OCI-LY3 (cell line): ENCODE measurements around the gene PLCH2.

ENCODE experiments used
- H2AFZ ChIP-seq: fragments of 200-600, 300-600 bp; shearing (Covaris generic); 2 replicates; pipeline ENCODE4 v1.6.0; 2014; ENCODE audit warnings: antibody characterized with exemption, low read depth, low read length
- H3K27ac ChIP-seq: fragments of 200-600, 300-600 bp; sonication (generic); 2 replicates; pipeline ENCODE4 v1.5.1; 2014; ENCODE audit warnings: mild to moderate bottlenecking, low read length, moderate library complexity, mixed read lengths
- H3K27me3 ChIP-seq: fragments of 200-600, 300-600 bp; sonication (generic); 2 replicates; pipeline ENCODE4 v1.6.1; 2014; ENCODE audit warnings: low read depth, low read length, mixed read lengths
- H3K36me3 ChIP-seq: fragments of 200-600, 300-600 bp; sonication (generic); replicated peaks from 2 replicates; pipeline ENCODE3; 2014; ENCODE audit warnings: low read depth, low read length, mixed read lengths
- H3K4me1 ChIP-seq: fragments of 300-600, 200-600 bp; sonication (generic); 2 replicates; pipeline ENCODE4 v1.6.1; 2014; ENCODE audit warnings: low read length, mixed read lengths
- H3K4me2 ChIP-seq: fragments of 200-600, 300-600 bp; sonication (generic); 2 replicates; pipeline ENCODE4 v1.6.1; 2014; ENCODE audit warnings: low read length, mixed read lengths
- H3K4me3 ChIP-seq: fragments of 300-600, 200-600 bp; sonication (generic); 2 replicates; pipeline ENCODE4 v1.5.1; 2014; ENCODE audit warnings: antibody characterized with exemption, mild to moderate bottlenecking, low read length, moderate library complexity
- H3K79me2 ChIP-seq: fragments of 300-600, 200-600 bp; shearing (Covaris generic); 2 replicates; pipeline ENCODE4 v1.6.1; 2014; ENCODE audit warnings: mild to moderate bottlenecking, low read length, mixed read lengths
- H3K9ac ChIP-seq: fragments of 300-600, 200-600 bp; shearing (Covaris generic); 2 replicates; pipeline ENCODE4 v1.6.0; 2014; ENCODE audit warnings: mild to moderate bottlenecking, low read length, moderate library complexity
- H3K9me3 ChIP-seq: fragments of 200-600, 300-600 bp; shearing (Covaris generic); 2 replicates; pipeline ENCODE4 v1.6.1; 2014; ENCODE audit warnings: low read length, mixed read lengths; ENCODE audit not compliant: insufficient read depth
- H4K20me1 ChIP-seq: fragments of 200-600, 300-600 bp; sonication (generic); 2 replicates; pipeline ENCODE4 v1.6.1; 2016; ENCODE audit warnings: low read length, mixed read lengths; ENCODE audit not compliant: insufficient read depth
- CTCF ChIP-seq: fragments of 200-600, 300-600 bp; sonication (generic); IDR thresholded peaks from 2 replicates; pipeline ENCODE4 v1.5.1; 2014; ENCODE audit warnings: antibody characterized with exemption, low read length, low read depth
- EZH2phosphoT487 ChIP-seq: fragments of 200-600 bp; shearing (Covaris generic); IDR thresholded peaks from 2 replicates; pipeline ENCODE4 v1.6.1; 2018; ENCODE audit warnings: antibody characterized with exemption, mixed run types, low read depth

Gene PLCH2

GRCh38 chr1:2506901-2507565 lies 30.9 kb downstream of the PLCH2 start:
- Histone ChIP-seq H3K27ac (no peak overlapping the region), H3K4me2 (no peak overlapping the region)

GRCh38 chr1:2507744-2508155 lies 31.7 kb downstream of the PLCH2 start:
- no peak for TF ChIP-seq EZH2phosphoT487
- no peak for TF ChIP-seq CTCF
- no peaks in the 10 kb centered on the region for H3K4me1 ChIP-seq
- no peak overlapping the region for H3K4me2 ChIP-seq
- H2AFZ ChIP-seq: no peak overlapping the region
- H3K27me3 ChIP-seq: no peaks in the 10 kb centered on the region
- no peaks in the 10 kb centered on the region for H3K79me2 ChIP-seq
- H4K20me1 ChIP-seq: no peaks in the 10 kb centered on the region
- H3K9ac ChIP-seq: no peak overlapping the region
- peaks cover 16% of the 10 kb centered on the region for H3K36me3 ChIP-seq
- no peaks in the 10 kb centered on the region for H3K9me3 ChIP-seq
- H3K27ac ChIP-seq: no peak overlapping the region
- H3K4me3 ChIP-seq: no peak overlapping the region

More at GRCh38 chr1:2506901-2507565, 30.9 kb downstream of the PLCH2 start:
- Histone ChIP-seq H3K4me3 (no peak overlapping the region), H3K27me3 (no peaks in the 10 kb centered on the region), H4K20me1 (no peaks in the 10 kb centered on the region), H3K4me1 (no peaks in the 10 kb centered on the region), H3K79me2 (no peaks in the 10 kb centered on the region), H3K9ac (no peak overlapping the region), H3K36me3 (peaks cover 9% of the 10 kb centered on the region), H2AFZ (no peak overlapping the region), H3K9me3 (no peaks in the 10 kb centered on the region)
- no peak for TF ChIP-seq CTCF
- TF ChIP-seq EZH2phosphoT487: no peak

- H3K36me3 ChIP-seq: peaks cover 16% of the 10 kb centered on the region
- no peaks in the 10 kb centered on the region for H3K79me2 ChIP-seq
- H4K20me1 ChIP-seq: no peaks in the 10 kb centered on the region
- no peak overlapping the region for H3K4me2 ChIP-seq
- no peaks in the 10 kb centered on the region for H3K9me3 ChIP-seq
- no peaks in the 10 kb centered on the region for H3K4me1 ChIP-seq
- H3K27ac ChIP-seq: no peak overlapping the region
- TF ChIP-seq EZH2phosphoT487: no peak
- TF ChIP-seq CTCF: no peak
- no peak overlapping the region for H3K4me3 ChIP-seq
- H2AFZ ChIP-seq: no peak overlapping the region
- no peak overlapping the region for H3K9ac ChIP-seq
- H3K27me3 ChIP-seq: no peaks in the 10 kb centered on the region
Observed at GRCh38 chr1:2508180-2508579, 32.1 kb downstream of the PLCH2 start.

- Histone ChIP-seq H3K4me3 (no peak overlapping the region), H3K27ac (no peak overlapping the region), H3K4me2 (no peak overlapping the region), H3K9me3 (no peaks in the 10 kb centered on the region), H3K27me3 (no peaks in the 10 kb centered on the region), H3K9ac (no peak overlapping the region), H3K36me3 (peaks cover 19% of the 10 kb centered on the region), H4K20me1 (no peaks in the 10 kb centered on the region), H3K4me1 (no peaks in the 10 kb centered on the region), H3K79me2 (no peaks in the 10 kb centered on the region), H2AFZ (no peak overlapping the region)
- TF ChIP-seq EZH2phosphoT487 (no peak), CTCF (no peak)
Observed at GRCh38 chr1:2508751-2509150, 32.7 kb downstream of the PLCH2 start.
